SK-N-SH (cell line): ENCODE data around the gene COPS3.

ENCODE experiments used
- CTCF ChIP-seq: fragments of 200-600 bp; sonication (generic); IDR thresholded peaks from 2 replicates; pipeline ENCODE4 v1.6.1; 2017; ENCODE audit warnings: antibody characterized with exemption, mild to moderate bottlenecking, moderate library complexity
- JUND ChIP-seq: IDR thresholded peaks from 2 replicates; pipeline ENCODE4 v1.4.0; 2012
- NRF1 ChIP-seq: IDR thresholded peaks from 2 replicates; pipeline ENCODE4 v1.6.1; 2012; ENCODE audit warnings: low read depth, mild to moderate bottlenecking, low read length

GRCh38 chr17:17253406-17253805 is 27.6 kb downstream of the COPS3 start:
- TF ChIP-seq JUND (no peak), NRF1 (no peak), CTCF (no peak)
